Gastrocnemius medialis (tissue), 4 donors: Measurements from ENCODE around the gene DRAM2. TPM values are rescaled to one million over a fixed set of nuclear protein-coding genes. Genes with fewer than 3 reads are reported as not detected.

Experiments
- ATAC-seq, 2 donors: fragments of 150-250 bp; one replicate each; pipeline ENCODE4 v1.9.1; 2016
- DNase-seq, 2 donors: peaks; one replicate each; pipeline ENCODE4 v3.0.0-alpha.2; 2019
- H3K27ac ChIP-seq, 4 donors: fragments of 200-600 bp; sonication (generic); 1 replicate in 1 of 4; 2 replicates in 3 of 4; pipeline ENCODE4 v1.5.1; 2016 to 2018; ENCODE audit warnings: mild to moderate bottlenecking in 2 of 4, moderate library complexity in 1 of 4
- H3K27me3 ChIP-seq, 3 donors: fragments of 200-600 bp; sonication (generic) in 2 of 3; 1 replicate in 1 of 3; 2 replicates in 2 of 3; pipeline versions ENCODE4 v1.5.1 to v1.6.0; 2016 to 2019; ENCODE audit warnings: mild to moderate bottlenecking in 1 of 3, moderate library complexity in 1 of 3
- H3K36me3 ChIP-seq, 2 donors: fragments of 200-600 bp; sonication (generic) in 1 of 2; one replicate each; pipeline ENCODE4 v1.5.1; 2017 to 2018
- H3K4me1 ChIP-seq, 2 donors: fragments of 200-600 bp; sonication (generic) in 1 of 2; one replicate each; pipeline ENCODE4 v1.5.1; 2016 to 2017; ENCODE audit warnings: mild to moderate bottlenecking in 2 of 2
- H3K4me3 ChIP-seq, 4 donors: fragments of 200-600 bp; sonication (generic) in 3 of 4; 1 replicate in 1 of 4; 2 replicates in 3 of 4; pipeline ENCODE4 v1.5.1; 2016 to 2019; ENCODE audit warnings: mild to moderate bottlenecking in 2 of 4
- H3K9me3 ChIP-seq, 3 donors: fragments of 200-600 bp; sonication (generic) in 2 of 3; 1 replicate in 1 of 3; 2 replicates in 2 of 3; pipeline ENCODE4 v1.5.1; 2016 to 2019
- CTCF ChIP-seq, 5 experiments: fragments of 450-650 bp in 3 of 5; fragments of 200-600 bp in 2 of 5; sonication (generic) in 2 of 5; IDR thresholded peaks in 4 of 5; conservative IDR thresholded peaks in 1 of 5; 1 replicate in 4 of 5; 2 replicates in 1 of 5; pipeline ENCODE4 v1.5.1; 2016 to 2019; ENCODE audit warnings: antibody characterized with exemption in 5 of 5, mild to moderate bottlenecking in 3 of 5, moderate library complexity in 3 of 5
- POLR2A ChIP-seq, 2 donors: fragments of 450-650 bp; IDR thresholded peaks; one replicate each; pipeline ENCODE4 v1.6.1; 2017; ENCODE audit warnings: antibody characterized with exemption in 2 of 2, mild to moderate bottlenecking in 2 of 2, moderate library complexity in 2 of 2
- in situ Hi-C, 4 donors: fragments of 200-750 bp; cut with MboI; loops; one replicate each; pipeline versions ENCODE4 v1.15.0 to v1.8.0; 2017; ENCODE audit warnings: low sequenced_read_pairs in 4 of 4
- intact Hi-C: fragments of 100-400 bp; cut with DNase I; formaldehyde crosslinking; loops from one replicate; pipeline ENCODE4 v1.15.1; 2023; ENCODE audit warnings: low total_unique reads
- total RNA-seq, 4 donors: library from RNA; depleted of rRNA; stranded (reverse); fragments of >200 nt; gene quantifications; one replicate each; pipeline versions ENCODE4 v1.1.0 to v1.2.3, GENCODE V29; 2016

Gene DRAM2
- total RNA-seq, 4 donors from 2014 or later: 28.9 to 47.1 (median 36.7) TPM

- Histone ChIP-seq H3K9me3 (no peaks in the 10 kb centered on the region), H3K27me3 (no peaks in the 10 kb centered on the region), H3K36me3 (peaks cover 0 to 11% of the 10 kb centered on the region in 2 donors), H3K4me3 (no peak overlapping the region), H3K27ac (no peak overlapping the region), H3K4me1 (no peaks in the 10 kb centered on the region)
- intact Hi-C loops (no loop called here), in situ Hi-C loops (no loop called here)
- DNase-seq (no peak), ATAC-seq (no peak)
- TF ChIP-seq CTCF (IDR thresholded peaks at IDR 0.05 in 4 of 5, conservative IDR thresholded peaks at IDR 0.05 in 1 of 5) (no peak), POLR2A (IDR thresholded peaks at IDR 0.05) (no peak)
Measured at GRCh38 chr1:111110197-111110899, 29.5 kb downstream of the DRAM2 start.

GRCh38 chr1:111104981-111105380 lies 34.9 kb downstream of the DRAM2 start:
- DNase-seq (no peak), ATAC-seq (no peak)
- intact Hi-C loops (no loop called here), in situ Hi-C loops (no loop called here)
- Histone ChIP-seq H3K4me1 (no peaks in the 10 kb centered on the region), H3K27me3 (no peaks in the 10 kb centered on the region), H3K36me3 (no peaks in the 10 kb centered on the region), H3K9me3 (no peaks in the 10 kb centered on the region), H3K27ac (no peak overlapping the region), H3K4me3 (no peak overlapping the region)
- TF ChIP-seq POLR2A (IDR thresholded peaks at IDR 0.05) (no peak), CTCF (IDR thresholded peaks at IDR 0.05 in 4 of 5, conservative IDR thresholded peaks at IDR 0.05 in 1 of 5) (no peak)

DNA sequence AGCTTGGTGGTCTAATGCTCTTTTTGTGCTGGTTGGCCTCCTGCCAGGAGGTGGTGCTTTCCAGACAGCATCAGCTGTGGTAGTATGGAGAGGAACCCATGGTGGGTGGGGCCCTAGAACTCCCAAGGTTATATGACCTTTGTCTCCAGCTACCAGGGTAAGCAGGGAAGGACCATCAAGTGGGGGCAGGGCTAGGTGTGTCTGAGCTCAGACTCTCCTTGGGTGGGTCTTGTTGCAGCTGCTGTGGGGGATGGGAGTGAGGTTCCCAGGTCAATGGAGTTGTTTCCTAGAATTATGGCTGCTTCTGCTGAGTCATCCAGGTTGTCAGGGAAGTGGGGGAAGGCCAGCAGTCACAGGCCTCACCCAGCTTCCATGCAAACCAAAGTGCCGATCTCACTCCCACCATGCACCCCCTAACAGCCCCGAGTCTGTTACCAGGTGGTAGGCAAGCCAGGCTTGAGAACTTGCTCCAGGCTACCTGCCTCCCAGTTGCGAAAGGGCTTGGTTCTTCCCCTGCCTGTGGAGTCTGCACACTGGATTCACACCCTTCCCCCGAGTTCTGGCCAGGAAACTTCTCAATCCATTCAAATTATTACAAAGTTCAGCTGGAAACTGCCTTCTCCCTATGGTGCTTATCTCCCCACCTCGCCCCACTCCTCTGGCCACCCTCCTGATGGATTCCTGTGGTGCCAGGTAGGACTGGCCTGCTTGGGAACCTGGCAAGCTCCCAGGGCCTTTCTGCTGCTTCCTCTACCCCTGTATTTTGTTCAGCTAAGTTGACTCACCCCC lies 37.8 kb downstream of the DRAM2 start:
- Histone ChIP-seq H3K36me3 (no peaks in the 10 kb centered on the region), H3K27me3 (no peaks in the 10 kb centered on the region), H3K27ac (no peak overlapping the region), H3K4me3 (no peak overlapping the region), H3K9me3 (no peaks in the 10 kb centered on the region), H3K4me1 (no peaks in the 10 kb centered on the region)
- intact Hi-C loops (no loop called here), in situ Hi-C loops (no loop called here)
- ATAC-seq (no peak), DNase-seq (no peak)
- TF ChIP-seq CTCF (IDR thresholded peaks at IDR 0.05 in 4 of 5, conservative IDR thresholded peaks at IDR 0.05 in 1 of 5) (no peak), POLR2A (IDR thresholded peaks at IDR 0.05) (no peak)

GRCh38 chr1:111099289-111099688 lies 40.6 kb downstream of the DRAM2 start:
- intact Hi-C loops (no loop called here), in situ Hi-C loops (no loop called here)
- DNase-seq (no peak), ATAC-seq (no peak)
- Histone ChIP-seq H3K4me1 (no peaks in the 10 kb centered on the region), H3K9me3 (no peaks in the 10 kb centered on the region), H3K27ac (no peak overlapping the region), H3K4me3 (no peak overlapping the region), H3K36me3 (no peaks in the 10 kb centered on the region), H3K27me3 (no peaks in the 10 kb centered on the region)
- TF ChIP-seq POLR2A (IDR thresholded peaks at IDR 0.05) (no peak), CTCF (IDR thresholded peaks at IDR 0.05 in 4 of 5, conservative IDR thresholded peaks at IDR 0.05 in 1 of 5) (no peak)
